SK-N-DZ (cell line): ENCODE measurements around the gene CDH13.

ENCODE experiments used
- DNase-seq: peaks from one replicate; pipeline ENCODE4 v3.0.0-alpha.2; 2015; ENCODE audit warnings: low spot score
- small RNA-seq, 2 experiments: library from RNA; depleted of rRNA; stranded (forward); fragments of <200 nt; gene quantifications; one replicate each; pipeline ENCODE3, GENCODE V24; 2014

Gene CDH13

DNA sequence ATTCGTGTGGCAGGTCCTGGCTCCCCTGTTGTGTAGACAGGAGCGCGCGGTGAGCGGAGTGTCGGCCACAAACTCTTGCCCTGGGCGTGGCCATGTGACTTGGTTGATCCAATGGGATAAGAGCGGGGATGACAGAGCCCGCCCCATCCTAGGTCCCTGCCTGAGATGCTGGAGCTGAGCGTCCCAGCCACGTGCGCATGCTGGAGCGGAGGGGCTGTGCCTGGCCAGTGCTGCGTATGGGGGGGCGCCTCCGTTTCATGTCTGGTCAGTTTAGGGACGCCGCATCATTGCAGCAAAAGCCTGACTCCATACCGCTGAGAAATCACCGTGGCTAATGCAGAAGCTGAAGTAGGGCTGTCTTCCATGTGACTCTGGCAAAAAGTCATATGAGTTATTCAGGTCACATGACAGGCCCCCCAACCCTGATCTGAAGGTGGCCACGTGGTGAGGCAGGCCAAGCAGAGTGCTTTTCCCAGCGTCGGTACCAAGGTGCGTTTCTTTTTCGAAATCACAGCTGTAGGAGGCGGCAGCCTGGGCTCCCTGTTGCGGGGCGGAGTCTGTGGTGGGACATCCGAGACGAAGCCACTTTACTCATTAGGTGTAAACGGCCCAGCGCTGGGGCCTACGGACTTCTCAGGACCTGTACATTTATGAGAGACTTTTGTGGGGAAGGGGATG is 1203.5 kb downstream of the CDH13 start:
- no peak for DNase-seq

GRCh38 chr16:83830769-83831455 is 1204.1 kb downstream of the CDH13 start:
- no peak for DNase-seq

DNA sequence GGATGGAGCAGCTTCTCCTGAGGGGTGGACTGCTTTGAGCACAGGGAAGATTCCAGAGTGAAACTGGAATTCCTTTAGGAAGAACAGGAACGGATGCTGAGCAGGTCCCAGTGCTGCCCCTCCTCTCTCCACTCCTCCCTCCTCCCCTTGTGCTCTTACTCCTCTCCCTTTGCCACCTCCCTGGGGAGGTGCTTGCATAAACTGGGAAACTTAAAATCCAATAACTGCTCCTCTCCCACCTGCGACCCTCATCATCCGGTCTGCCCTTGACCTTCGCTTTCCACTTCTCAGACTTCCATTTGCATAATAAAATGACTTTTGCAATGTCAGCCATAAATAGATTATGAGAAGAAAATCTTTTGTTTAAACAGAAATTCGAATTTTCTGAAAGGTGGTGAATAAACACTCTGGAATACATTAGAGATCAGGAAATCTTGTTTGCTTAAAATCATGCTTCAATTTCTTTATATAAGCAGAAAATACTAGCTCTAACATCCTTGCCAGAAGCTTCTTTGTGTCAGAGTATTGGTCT is 1204.8 kb downstream of the CDH13 start:
- no peak for DNase-seq

DNA sequence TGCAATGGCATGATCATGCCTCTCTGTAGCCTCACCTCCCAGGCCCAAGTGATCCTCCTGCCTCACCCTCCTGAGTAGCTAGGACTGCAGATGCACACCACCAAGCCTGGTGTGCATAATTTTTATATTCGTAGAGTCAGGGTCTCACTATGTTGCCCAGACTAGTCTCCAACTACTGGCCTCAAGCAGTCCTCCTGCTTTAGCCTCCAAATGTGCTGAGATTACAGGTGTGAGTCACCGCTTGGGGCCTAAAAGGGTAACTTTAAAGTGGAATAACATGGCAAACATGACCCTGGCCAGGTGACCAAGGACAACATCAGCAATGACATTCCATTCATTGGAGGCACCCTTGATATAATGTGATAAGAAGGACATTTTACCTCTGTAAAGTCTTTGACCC is 1207.2 kb downstream of the CDH13 start:
- no peak for DNase-seq

DNA sequence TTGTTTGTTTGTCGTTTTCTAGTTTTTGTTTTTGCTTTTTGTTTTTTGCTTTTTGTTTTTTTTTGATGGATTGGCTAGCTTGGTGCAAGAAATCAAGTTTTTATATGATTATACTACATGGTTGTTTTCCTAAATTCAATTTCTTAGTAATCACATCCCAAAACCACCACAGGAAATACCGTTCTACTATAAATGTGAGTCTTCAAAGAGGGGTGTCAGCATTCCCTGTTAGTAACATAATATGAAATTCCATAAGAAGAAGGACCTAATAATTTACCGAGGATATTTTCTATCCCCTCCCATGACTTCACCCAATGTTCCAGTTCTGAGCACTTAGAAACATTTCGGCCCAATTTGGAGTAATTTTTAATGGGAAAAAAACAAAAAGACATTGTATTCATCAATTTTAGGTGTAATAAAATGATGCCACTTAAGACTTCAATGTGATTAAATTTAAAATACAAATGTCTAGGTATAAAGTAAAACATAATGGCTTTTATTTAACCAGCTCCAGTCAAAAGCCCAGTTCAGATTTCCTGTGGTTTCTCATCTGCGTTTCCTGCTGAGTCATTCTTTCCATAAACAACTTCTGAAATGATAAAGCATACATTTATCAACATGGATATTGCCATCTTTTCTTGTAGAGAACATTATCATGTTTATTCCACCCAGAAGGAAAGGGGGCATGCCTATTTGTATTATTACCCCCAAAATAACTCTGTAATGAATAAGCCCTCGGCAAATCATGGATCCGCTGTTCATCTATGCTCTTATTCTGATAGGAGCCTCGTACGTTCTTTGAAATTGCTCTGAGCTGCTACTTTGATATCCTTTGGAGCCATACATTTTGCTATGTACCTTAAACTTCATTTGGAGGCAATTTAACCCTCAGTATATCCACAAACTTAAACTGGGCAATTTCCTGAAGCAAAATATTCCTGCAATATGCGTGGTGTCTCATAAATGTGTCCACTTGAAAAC is 1209.1 kb downstream of the CDH13 start:
- no peak for DNase-seq

DNA sequence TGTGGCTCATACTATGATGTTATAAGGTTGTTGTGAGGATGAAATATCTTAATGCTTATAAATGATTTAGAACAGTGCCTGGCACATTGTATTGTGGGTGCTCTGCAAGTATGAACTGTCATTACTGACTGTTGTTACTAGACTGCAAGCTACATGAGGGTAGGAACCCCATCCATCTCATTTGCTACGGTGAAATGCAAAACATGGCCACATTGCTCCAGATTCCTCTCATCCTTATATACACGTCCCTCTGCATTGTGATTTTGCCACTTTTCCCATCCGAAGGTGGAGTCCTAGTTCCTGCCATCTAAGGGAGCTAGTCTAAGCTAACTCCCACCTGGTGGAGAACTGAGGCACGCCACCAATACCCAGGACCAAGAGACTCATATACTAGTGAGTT is 1210.8 kb downstream of the CDH13 start:
- DNase-seq: no peak

GRCh38 chr16:83838151-83838550 is 1211.4 kb downstream of the CDH13 start:
- DNase-seq: no peak

- no peak for DNase-seq
These were observed 1212.8 kb downstream of the CDH13 start for GRCh38 chr16:83839561-83839960.

DNA sequence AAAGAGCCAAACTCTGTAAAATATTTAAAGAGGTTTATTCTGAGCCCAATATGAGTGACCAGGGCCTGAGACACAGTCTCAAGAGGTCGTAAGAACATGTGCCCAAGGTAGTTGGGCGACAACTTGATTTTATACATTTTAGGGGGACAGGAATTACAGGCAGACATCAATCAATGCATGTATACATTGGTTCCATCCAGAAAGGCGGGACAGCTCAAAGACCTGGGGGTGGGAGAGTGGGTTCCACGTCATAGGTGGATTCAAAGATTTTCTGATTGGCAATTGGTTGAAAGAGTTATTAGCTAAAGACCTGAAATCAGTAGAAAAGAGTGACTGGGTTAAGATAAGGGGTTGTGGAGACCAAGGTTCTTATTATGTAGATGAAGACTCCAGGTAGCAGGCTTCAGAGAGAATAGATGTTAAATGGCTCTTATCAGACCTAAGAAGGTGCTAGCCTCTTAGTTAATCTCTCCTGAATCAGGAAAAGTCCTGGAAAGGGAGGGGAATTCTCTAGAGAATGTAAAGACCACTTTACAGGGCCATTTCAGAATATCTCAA is 1213.4 kb downstream of the CDH13 start:
- DNase-seq: no peak

DNA sequence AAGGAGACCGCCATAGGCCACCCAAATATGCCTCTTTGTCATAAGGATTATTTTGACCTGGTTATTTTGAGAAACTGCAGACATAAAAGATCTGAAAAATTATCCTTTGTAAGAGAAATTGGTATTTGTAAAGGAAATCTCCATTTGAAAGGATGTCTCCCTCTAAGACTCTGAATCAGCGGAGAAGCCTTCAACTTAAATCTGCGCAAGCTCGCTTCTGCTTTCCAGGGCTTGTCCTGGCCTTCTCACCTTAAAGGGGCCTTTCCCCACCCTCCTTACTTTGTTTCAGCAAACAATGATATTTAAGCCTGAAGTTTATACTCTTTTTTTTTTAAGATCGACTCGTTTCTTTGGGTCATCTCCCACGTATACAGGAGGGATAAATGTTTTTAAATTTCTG is 1215.5 kb downstream of the CDH13 start:
- no peak for DNase-seq

DNA sequence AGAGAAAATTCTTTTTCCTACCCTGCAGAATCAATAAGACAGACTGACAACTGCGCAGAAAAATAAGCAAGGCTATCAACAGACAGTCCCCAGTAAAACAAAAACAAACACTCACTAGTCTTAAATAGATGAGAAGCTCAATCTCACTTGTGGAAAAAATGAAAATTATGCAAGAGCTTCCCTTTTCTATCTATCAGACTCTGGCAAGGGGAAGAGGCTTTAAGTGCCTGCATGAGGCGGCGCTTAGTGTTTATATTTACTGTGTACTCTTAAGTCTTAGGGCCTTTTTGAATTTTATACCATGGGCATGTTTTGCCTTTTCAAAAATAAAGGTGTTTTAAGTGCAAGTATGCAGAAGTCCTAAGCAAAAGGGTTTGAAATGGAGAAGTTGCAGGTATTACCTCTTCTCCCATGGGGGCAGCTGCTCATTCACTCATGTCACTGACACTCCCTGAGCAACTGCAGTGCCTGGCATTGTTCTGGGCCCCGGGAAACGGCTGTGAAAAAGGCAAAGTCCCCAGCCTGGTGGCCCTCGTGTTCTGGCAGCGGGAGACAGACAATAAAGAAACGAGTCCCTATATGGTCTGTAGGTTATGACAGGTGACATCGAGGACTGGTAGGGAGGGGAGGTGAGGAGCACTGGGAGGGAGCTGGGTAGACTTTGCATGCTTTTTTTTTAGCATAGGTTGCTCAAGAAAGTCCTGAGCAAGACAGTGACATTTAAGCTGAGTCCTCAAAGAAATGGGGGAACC is 1216.2 kb downstream of the CDH13 start:
- DNase-seq: no peak

DNA sequence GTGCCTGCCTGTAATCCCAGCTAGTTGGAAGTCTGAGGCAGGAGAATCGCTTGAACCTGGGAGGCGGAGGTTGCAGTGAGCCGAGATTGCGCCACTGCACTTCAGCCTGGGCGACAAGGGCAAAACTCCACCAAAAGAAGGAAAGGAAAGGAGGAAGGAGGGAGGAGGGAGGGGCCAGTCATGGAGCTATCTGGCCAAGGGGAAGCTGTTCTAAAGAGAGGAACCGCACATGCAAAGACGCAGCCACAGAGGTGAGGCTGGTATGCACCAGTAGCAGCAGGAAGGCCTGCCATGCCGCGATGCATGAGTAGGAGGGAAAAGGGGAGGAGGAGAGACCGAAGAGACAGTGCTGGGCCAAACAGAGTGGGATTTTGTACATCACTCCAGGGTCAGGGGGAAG is 1216.9 kb downstream of the CDH13 start:
- no peak for DNase-seq

DNA sequence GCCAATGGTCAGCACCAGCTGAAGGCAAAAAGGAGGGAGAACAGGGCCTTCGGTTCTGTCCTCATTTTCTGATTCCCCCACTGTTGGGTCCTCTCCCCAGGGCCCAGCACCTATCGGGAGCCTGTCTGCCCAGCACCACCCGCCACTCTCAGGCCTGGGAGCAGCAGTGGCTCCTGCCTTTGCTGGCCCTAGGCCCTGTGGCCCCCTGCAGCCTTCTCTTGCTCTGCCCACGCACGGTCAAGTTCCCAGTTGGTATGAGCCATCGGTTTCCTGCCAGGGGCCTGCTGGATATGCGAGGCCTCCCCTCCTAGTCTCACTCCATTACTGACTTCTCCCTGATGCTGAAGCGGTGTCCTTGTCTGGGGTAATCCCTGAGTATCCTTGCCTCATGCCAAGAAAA is 1218.5 kb downstream of the CDH13 start:
- no peak for DNase-seq

DNA sequence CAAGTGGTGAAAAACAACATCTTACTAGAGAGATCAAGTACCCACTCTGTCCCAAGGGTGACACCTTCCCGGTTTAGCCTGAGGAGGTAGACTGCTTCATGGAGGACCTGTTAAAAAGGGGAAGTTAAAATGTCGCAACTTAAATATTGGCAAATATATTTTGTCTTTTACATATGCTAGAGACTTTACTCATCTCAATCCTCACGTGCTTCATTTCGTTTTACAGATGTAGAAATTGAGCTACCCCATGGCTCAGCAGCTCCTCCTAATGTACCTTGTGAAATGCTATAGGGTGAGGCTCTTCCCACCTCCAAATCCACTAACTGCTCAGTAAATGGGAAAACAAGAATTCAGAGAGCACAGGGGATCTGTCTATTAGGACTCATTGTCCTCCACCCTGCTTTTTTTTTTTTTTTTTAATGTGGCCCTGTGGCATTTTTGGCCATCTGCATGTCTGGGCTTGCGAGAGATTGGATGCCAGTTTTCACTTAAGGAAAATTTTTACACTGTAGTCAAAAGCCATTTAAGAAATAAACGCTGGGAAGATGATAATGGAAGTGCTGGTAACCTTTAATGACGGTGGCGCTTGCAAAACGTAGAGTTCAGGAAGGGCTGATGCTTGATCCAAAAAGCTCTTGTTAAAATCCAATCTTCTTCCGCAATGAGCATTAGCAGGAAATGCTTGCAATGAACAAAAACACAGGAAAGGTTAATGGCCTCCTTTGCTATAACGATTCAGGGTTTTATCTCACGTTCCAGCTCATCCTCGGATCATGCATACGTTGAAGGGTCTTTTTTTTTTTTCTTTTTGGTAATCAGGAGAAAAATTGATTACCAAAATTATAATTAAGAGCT is 1220.8 kb downstream of the CDH13 start:
- no peak for DNase-seq

DNA sequence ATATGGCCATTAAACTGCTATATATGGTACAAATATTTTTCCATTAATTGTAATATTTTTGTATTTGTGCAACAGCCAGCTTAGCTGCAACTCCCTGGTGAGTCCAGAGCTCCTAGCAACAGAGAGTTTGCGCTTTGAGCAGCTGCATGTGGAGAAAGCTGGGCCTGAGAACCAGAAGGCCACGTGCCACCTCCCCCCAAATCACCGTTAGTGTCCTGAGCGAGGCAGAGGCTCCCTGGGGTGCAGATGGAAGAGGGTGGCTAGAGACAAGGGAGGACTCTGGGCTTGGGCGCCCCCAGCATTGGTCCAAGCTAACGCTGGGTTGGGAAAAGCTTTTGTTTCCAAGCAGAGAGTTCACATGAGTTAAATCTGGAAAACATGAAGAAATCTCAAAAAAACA is 1222.7 kb downstream of the CDH13 start:
- DNase-seq: no peak

Small RNA genes lying within 50 kb of the gene (small RNA-seq; reads per million reads assigned to genes)
- gene AC099506.2: 0 reads per million in 2 experiments
- gene MIR3182: 0 reads per million in 2 experiments
- 0 reads per million in 2 experiments for gene MIR8058
